ENCODE results near the gene SYK.

DNA sequence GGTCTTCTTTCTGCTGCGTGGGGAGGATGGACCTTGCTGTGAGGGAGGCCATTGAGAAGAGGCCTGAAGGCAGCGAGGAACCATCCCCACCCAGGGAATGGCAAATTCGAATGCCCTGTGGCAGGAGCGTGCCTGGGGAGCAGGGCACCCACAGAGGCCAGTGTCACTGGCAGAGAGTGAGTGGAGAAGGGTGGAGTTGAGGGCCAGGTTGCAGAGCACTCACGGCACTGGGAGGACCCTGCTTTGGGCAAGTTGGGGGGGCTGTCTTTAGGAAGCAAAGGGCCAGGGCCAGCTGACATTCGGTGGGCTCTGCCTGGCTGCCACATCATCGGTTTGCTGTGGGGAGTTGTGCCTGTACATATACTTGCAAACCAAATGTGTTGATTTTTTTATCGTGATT, 47.2 kb downstream of the SYK start:
- no peak for TF ChIP-seq POLR2AphosphoS5 (IDR thresholded peaks at IDR 0.05)
- TF ChIP-seq, protein P1, sequence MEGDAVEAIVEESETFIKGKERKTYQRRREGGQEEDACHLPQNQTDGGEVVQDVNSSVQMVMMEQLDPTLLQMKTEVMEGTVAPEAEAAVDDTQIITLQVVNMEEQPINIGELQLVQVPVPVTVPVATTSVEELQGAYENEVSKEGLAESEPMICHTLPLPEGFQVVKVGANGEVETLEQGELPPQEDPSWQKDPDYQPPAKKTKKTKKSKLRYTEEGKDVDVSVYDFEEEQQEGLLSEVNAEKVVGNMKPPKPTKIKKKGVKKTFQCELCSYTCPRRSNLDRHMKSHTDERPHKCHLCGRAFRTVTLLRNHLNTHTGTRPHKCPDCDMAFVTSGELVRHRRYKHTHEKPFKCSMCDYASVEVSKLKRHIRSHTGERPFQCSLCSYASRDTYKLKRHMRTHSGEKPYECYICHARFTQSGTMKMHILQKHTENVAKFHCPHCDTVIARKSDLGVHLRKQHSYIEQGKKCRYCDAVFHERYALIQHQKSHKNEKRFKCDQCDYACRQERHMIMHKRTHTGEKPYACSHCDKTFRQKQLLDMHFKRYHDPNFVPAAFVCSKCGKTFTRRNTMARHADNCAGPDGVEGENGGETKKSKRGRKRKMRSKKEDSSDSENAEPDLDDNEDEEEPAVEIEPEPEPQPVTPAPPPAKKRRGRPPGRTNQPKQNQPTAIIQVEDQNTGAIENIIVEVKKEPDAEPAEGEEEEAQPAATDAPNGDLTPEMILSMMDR (IDR thresholded peaks at IDR 0.05): no peak
- TF ChIP-seq POLR2A (IDR thresholded peaks at IDR 0.05): no peak
- TF ChIP-seq EP300 (IDR thresholded peaks at IDR 0.05): no peak

Measured in stomach (tissue), 4 donors.